OCI-M2 (cell line): ENCODE measurements around the gene LCLAT1.
"Not testable (repeated sequence)": the region's sequence is repeated elsewhere in the genome, so short reads cannot be mapped to it uniquely, and the experiment has no call there.

Source experiments
- DNase-seq: peaks from one replicate; lab custom pipeline; 2025; ENCODE audit not compliant: unreplicated experiment; lab: John Stamatoyannopoulos, UW

The LCLAT1 gene

DNA sequence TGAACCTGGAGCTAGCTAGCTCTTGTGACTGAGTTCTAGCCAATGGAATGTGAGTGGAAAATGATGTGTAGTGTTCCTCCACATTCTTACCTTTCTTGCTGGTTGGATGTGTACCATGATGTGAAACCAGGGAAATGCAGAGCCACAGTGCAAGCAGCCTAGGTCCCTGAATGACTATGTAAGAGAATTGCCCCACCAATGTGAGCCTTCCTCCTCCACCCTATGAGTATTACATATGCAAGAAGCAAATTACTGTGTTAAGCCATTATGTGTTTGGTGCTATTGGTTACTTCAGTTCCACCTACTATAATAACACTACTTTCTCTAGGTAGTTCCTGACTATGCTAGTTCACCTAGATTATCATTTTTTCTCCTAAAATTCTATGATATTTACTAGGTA is 39.6 kb downstream of the LCLAT1 start:
- DNase-seq: no peak

DNA sequence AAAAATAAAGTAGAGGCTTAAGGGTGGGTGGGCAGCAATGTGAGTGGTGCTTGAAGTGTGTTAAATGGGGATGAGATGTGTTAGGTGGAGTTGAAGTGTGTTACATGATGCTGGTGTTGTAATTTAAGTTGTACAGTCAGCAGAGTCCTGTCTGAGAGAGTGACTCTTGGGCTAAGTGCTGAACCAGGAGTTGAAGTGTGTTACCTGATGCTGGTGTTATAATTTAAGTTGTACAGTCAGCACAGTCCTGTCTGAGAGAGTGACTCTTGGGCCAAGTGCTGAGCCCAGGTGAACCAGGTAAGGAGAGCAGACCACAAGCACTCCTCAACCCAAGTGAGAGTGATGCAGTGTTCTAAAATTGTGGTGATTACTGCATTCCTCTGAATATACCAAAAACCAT is 40.6 kb downstream of the LCLAT1 start:
- no peak for DNase-seq

DNA sequence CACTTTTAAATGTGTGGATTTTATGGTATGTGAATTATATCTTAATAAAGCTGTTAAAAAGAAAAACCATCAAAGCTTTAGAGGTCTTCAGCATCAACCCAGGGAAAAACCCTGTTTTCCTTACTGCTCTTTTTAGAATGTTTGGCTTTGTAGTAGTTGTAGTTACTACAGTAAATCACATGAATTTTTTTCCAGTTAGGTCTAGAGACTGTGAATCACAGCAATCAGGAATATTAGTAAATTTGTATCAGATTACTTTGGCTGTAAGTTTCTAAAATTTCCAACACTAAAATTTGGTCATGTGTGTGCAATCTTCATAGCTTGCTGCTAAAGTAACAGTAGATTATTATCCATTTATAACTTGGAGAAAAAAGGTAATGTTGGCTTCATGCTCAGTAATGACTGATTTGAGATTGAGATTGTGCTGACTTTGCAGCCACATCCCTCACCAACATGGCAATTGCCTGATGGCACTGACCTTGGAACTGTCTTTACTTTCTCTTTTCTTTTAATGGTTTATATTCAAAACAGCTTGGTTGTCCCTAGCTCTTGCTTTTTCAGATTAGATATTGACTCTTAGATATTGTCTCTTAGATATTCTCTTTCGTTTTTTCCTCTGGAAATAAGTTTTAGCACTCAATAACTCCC is 41.1 kb downstream of the LCLAT1 start:
- no peak for DNase-seq

DNA sequence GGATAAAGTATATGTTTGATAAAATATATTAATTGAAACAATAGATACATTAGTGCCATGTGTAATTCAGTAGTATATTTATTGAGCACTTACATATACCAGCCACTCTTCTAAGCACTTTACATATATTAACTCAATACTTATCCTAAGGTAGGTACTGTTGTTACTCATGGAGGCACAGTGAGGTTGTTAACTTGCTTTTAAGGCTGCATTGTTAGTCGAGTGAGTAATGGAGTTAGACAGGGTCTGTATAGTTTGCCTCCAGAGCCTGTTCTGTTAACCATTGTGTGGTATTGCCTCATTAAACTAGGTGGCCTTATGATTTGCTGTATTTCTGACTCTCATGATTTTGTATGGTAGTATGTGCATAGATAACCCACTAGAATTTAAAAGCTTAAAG is 44.2 kb downstream of the LCLAT1 start:
- DNase-seq: no peak

DNA sequence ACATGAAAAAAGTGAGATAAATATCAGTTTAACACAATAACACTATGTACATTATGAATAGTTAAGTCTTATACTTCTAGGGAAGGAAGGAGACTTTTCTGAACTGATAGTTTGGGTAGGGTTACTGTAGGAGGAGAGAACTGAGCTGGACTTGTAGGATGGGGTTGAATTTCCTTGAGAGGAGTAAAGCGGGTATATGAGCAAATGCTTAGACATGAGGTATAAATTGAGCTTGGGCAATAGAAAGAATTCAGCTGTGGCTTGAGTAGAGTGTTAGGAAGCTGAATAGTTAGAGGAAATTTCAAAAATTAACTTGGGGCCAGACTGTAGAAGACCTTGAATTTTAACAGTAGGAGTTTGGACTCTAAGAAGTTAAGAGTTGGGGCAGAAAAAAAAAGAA is 45.1 kb downstream of the LCLAT1 start:
- no peak for DNase-seq

DNA sequence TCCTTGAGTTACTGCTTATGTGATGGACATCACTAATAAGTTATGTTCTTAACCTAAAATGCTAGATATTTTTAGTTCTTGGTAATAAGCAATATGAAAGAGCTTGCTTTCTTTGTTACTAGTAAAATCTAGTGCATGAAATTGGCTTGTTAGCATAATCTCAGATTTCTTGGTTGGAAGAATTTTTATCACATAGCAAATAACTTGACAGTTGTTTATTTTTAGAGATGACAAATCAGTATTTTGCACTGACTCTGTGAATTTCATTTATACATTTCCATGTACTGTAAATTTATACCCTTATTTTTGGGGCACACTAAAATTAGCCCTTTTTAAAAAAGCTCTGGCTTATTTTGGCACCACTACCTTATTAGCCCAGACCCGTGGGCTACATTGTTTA is 45.6 kb downstream of the LCLAT1 start:
- DNase-seq: no peak

DNA sequence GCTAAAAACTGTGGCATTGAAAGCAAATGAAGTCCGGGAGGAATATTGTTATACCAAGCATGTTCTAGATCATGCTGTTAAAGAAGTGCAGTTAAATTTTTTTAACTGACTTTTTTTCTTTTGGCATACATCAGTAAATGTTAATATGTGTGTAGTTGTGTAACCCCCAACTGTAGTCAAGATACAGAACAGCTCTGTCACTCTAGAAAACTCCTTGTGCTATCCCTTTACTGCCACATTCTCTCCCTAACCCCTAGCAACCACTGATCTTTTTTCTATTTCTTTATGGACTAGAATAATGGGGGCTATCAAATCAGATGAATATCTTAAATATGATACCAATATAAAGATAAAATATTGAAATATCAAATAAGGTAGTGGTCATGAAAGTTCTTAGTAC is 46.4 kb downstream of the LCLAT1 start:
- DNase-seq: no peak

DNA sequence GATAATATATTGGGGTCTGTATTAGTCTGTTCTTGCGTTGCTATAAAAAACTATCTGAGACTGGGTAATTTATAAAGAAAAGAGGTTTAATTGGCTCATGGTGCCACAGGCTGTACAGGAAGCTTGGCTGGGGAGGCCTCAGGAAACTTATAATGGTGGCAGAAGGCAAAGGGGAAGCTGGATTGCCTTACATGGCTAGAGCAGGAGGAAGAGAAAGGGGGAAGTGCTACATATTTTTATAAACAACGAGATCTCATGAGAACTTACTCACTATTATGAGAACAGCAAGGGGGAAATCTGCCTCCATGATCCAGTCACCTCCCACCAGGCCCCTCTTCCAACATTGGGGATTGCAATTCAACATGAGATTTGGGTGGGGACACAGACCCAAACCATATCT is 48.9 kb downstream of the LCLAT1 start:
- not testable (repeated sequence) for DNase-seq

DNA sequence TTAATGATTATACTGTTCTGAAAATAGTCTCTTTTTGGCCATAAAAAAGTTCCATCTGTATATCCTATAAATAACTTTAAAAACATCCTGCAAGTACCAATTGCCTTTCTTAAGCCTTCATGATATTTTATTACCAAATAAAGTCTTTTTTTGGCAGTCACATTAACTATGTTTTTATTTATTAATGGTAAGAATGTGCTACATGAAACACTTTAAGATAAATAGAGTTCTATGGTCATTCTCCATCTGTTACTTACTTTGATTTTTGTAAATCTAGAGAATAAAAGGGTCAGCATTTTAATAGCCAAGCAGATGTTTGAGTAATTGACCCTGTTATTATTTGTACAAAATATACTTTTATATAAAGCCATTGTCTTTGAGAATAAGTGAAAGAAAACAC is 52.6 kb downstream of the LCLAT1 start:
- DNase-seq: no peak

DNA sequence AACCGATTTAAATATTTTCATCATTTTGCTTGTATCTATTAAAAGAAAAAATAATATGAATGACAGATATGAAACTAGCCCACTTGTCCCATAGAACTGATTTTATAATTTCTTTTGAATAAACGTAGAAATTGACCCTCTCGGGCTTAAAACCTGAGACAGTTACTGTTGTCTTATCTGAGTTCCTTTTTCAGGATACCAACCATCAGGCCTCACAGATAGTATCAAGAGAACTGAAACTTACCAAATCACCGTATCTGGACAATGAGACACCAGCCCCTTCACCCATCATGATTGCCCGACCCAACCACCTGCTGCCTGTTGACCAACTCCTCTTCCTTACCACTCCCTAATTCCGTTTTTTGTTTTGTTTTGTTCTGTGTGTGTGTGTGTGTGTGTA is 53.7 kb downstream of the LCLAT1 start:
- no peak for DNase-seq

DNA sequence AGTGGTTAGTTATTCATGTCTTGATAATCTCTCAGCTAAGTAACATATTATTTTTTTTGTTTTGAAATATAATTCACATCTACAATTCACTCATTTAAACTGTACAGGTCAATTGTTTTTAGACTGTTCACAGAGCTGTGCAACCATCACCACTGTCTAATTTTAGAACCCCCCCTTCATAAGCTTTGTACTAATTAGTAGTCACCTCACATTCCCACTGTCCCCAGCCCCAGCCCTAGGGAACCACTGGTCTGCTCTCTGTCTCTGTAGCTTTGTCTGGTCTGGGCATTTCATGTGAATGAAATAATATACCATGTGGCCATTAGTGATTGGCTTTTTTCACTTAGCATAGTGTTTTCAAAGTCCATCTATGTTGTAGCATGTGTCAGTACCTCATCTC is 55.3 kb downstream of the LCLAT1 start:
- no peak for DNase-seq

DNA sequence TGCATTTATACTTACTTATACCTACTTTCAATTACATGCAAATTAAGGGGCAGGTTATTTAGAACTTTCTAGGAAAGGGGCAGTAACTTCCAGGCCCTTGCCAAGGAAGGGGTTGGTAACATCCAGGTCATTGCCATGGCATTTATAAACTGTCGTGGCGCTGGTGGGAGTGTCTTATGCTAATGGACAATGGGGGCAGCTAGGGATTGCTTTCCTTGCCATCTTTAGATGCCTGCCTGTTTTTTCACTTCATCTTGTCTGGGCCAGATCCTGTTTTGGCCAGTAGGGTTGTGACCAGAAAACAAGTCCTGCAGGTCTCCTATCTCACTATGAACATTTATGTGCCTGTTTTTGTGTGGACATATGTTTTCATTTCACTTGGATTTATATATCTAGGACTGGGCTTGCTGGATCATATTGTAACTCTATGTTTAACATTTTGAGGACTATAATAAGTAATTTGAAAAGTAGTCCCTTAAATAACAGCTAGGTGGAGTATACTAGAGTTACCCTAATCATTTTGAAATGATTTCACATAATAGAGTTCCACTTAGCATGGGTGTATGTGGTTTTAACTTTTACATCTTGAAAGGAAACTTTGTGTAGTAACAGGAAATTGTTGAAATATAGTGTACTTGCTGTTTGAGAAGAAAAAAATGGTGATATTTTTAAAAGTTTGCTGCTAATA is 56.1 kb downstream of the LCLAT1 start:
- no peak for DNase-seq

DNA sequence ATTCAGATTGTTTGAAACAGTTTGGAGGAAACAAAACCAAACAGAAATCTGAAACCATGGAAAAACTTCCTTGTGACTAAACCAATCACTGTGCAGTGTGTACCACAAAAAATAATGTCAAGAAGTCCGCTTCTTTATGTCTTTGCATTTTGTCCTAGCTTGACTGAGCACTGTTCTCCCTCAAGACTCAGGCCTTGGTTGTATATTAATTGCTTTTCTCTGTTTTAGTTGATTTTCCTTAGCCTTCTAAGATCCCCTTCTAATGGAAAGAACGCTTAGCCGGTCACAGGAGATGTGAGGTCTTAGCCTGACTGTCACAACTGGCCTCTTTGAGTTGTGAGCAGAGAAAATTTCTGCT is 56.6 kb downstream of the LCLAT1 start:
- DNase-seq: no peak

DNA sequence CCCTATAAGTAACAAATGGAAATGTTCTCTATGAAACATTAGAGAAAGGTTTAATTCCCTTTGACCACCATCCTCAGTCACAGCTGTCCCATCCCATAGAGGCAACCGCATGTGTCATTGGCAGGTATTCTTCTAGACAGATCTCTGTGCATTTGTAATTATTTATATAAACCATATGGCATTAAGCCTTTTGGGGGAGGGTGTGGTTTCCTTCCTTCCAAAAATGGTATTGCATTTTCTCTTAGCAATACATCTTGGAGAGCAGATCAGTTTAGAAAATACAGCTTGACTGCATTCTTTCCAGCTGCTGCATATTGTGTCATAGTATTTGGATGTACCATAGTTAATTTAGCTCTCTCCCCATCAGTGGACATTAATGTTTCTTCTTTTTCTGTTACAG is 57.7 kb downstream of the LCLAT1 start:
- no peak for DNase-seq

DNA sequence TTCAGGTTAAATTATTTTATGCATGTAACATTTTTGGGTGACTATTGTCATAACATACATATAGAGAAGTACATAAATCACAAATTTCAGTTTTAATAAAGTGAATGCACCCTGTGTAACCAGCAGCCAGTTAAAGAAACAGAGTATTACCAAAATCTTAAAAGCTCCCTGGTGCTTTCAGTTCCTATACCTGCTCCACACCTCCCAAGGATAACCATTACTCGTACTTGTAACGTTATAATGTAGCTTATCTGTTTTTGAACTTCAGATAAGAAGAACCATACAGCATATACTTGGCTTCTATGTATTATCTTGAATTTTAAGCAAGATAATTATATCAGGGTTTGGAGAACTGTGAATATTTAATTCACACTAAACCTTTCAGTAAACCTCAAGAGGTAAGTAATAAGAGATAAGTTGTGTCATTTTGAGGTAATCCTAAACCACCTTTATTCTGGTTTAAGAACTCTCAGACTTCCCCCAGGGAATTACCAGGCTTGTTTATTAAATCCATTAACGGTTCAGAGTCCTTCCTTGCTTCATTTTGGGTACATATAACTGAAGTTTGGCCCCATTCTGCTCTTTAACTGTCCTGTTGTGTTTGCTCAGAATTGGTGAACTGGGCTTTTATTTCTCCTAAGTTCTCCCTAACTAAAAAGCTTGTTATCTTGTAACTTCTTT is 58.6 kb downstream of the LCLAT1 start:
- DNase-seq: no peak

DNA sequence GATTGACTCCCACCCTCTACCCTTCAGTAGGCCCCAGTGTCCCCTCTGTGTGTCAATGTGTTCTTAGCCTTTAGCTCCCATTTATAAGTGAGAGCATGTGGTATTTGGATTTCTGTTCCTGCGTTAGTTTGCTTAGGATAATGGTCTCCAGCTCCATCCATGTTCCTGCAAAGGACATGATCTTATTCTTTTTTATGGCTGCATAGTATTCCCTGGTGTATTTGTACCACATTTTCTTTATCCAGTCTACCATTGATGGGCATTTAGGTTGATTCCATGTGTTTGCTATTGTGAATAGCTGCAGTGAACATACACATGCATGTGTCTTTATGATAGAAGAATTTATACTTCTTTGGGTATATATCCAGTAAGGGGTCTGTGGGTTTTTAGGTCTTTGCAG is 60.4 kb downstream of the LCLAT1 start:
- not testable (repeated sequence) for DNase-seq

DNA sequence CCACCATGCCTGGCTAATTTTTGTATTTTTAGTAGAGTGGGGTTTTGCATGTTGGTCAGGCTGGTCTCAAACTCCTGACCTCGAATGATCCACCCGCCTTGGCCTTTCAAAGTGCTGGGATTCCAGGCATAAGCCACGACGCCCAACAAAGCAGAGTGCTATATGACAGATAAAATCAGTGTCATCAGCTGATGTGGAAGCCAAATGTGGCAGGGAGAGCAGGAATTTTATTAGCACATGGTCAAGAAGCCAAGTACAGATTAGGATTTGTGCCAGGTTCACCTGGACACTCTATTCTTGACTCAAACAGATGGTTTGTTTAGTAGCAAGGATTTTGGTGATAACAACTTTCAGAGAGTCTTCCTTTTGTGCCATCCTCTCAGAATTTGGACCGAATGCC is 62.7 kb downstream of the LCLAT1 start:
- no peak for DNase-seq

DNA sequence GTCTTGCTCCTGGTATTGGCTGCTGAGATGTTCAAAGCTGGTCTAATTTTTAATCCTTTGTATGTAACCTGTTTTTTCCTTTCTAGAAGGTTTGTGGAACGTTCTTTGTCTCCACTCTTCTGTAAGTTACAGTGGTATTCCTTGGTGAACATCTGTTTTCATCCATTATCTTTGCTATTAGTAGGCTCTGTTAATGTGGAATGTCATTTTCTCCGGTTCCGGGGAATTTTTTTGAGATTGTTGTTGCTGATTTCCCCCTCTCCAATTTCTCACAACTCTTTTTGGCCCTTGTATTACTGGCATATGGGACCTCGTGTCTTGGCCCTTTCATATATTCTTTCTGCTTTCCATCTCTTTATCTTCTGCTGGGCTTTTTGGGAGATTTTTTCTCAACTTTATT is 63.4 kb downstream of the LCLAT1 start:
- DNase-seq: no peak

DNA sequence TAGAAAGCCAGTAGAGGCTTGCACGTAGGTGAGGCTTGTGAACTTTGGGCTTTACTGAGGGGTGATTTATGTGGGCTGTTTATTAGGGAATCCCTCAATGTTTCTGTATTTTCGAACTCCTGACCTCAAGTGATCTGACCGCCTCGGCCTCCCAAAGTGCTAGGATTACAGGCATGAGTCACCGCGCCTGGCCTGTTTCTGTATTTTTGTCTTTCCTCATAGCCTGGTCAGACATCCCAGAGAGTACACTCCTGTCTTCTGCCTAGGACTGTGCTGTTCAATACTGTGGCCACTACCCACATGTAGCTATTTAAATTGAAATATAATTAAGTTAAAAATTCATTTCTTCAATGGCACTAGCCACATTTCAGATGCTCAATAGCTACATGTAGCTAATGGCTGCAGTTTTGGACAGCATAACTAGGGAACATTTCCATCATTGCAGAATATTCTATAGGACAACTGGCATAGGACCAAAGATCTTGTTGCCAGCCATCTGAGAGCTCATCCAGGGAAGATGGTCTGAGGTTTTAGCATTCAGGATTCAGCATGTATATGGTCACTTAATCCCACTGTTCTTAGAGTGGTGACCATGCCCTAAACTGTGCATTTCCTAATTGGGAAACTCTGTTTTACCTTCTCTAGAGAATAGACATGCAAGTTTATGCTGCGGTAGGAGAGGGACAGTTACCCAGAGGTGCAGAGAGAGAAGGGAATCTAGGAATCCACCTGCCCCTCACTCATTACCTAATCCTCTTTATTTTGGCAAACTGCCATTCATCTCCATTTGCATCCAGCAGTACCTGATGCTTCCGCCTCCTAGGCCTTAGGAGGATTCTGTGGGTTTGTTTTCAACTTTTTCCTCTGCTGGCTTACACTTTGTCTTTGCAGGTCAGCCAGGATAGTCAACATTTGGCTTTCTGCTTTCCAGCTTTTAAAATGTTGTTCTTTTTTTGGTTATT is 64.4 kb downstream of the LCLAT1 start:
- no peak for DNase-seq

DNA sequence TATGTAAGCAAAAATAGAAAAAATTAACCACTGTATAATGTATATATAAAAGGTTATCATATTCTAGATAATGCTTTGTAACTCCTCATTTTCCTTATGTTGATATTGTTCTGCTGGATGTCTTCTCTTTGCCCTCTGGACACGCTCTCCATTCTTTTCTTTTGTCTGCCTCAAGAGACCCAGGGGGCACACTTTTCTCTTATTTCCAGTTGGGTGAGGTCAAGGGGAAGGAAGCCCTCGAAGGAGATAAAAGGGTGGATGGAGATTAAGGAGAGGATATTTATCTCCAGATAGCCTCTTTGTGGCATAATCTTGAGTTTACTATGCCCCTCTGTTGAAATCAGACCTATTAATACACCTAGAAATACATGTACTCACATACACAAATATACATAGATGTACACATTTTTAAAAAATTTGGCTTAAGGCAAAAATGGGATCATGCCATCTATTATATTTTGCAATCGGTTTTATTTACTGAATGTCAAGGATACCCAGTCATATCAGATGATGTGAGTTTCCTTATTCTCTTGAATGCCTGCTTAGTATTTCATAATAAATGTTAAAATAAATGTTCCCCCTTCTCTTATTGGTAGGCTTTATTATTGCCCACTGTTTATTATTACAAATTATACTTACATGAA is 65.3 kb downstream of the LCLAT1 start:
- no peak for DNase-seq

DNA sequence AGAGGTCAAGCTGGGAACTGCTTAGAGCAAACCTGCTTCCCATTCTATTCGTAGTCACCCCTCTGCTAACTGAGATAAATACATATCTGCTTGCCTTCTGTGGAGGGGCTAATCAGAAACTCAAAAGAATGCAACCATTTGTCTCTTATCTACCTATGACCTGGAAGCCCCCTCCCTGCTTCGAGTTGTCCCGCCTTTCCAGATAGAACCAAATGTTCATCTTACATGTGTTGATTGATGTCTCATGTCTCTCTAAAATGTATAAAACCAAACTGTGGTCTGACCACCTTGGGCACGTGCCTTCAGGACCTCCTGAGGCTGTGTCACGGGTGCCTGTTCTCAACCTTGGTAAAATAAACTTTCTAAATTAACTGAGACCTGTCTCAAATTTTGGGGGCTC is 66.6 kb downstream of the LCLAT1 start:
- DNase-seq: not testable (repeated sequence)
